Spleen (tissue), 7 donors: ENCODE results near the gene ZKSCAN4.

ENCODE experiments used
- CTCF ChIP-seq, 11 experiments: fragments of 200-600 bp in 7 of 11; fragments of 450-650 bp in 4 of 11; sonication (generic) in 4 of 11; IDR thresholded peaks in 8 of 11; conservative IDR thresholded peaks in 3 of 11; 1 replicate in 7 of 11; 2 replicates in 4 of 11; pipeline versions ENCODE4 v1.4.0 to v1.8.0; 2016 to 2021; ENCODE audit warnings: antibody characterized with exemption in 11 of 11, inconsistent platforms in 4 of 11, mild to moderate bottlenecking in 1 of 11
- POLR2A ChIP-seq, 3 donors: fragments of 450-650 bp; IDR thresholded peaks; one replicate each; pipeline ENCODE4 v1.5.1; 2017; ENCODE audit warnings: antibody characterized with exemption in 3 of 3, mild to moderate bottlenecking in 1 of 3
- POLR2AphosphoS5 ChIP-seq, 3 donors: sonication (generic); formaldehyde crosslinking; IDR thresholded peaks; one replicate each; pipeline ENCODE4 v1.5.1; 2017; ENCODE audit warnings: antibody characterized with exemption in 3 of 3
- donor health status: DM: no; HTN: no; CAD: no; lungs with moderate emphysema.
- donor health status: DM: no; HTN: no; CAD: no.
- donor health status: DM: no; HTN: no; CAD: no.

- TF ChIP-seq CTCF (IDR thresholded peaks at IDR 0.05 in 8 of 11, conservative IDR thresholded peaks at IDR 0.05 in 3 of 11) (no peak), POLR2A (IDR thresholded peaks at IDR 0.05) (no peak), POLR2AphosphoS5 (IDR thresholded peaks at IDR 0.05) (no peak)
Observed at GRCh38 chr6:28280595-28281287, 28.7 kb upstream of the ZKSCAN4 start.
